HepG2 (cell line): ENCODE data around the gene SUN5. TPM values are rescaled to one million over a fixed set of nuclear protein-coding genes. Genes with fewer than 3 reads are reported as not detected.
A peak's percentile ranks its signal among the peaks of the same experiment; 100 is the strongest.

ENCODE experiments used
- HNRNPL ChIP-seq: fragments of 200-400 bp; formaldehyde crosslinking; IDR thresholded peaks from 2 replicates; pipeline ENCODE4 v1.6.1; 2017; ENCODE audit warnings: mild to moderate bottlenecking, low read depth, low read length
- MXI1 ChIP-seq: IDR thresholded peaks from 3 replicates; pipeline ENCODE4 v1.6.1; 2012; ENCODE audit warnings: low read depth, low read length, inconsistent platforms, borderline replicate concordance
- NONO ChIP-seq, 2 experiments: fragments of 450-650 bp in 1 of 2; sonication (generic) in 1 of 2; formaldehyde crosslinking in 1 of 2; IDR thresholded peaks in 1 of 2; conservative IDR thresholded peaks in 1 of 2; 2 replicates each; pipeline versions ENCODE4 v1.6.1 to v1.8.0; 2017 to 2022; ENCODE audit warnings: mild to moderate bottlenecking in 1 of 2, missing genetic modification reagents in 1 of 2, moderate library complexity in 1 of 2
- RFX5 ChIP-seq: IDR thresholded peaks from 2 replicates; pipeline ENCODE4 v1.6.1; 2011; ENCODE audit warnings: low read depth, low read length, improper control_type of control experiment
- SKI ChIP-seq: fragments of 450-650 bp; IDR thresholded peaks from one replicate; pipeline ENCODE4 v1.6.1; 2018; ENCODE audit warnings: mild to moderate bottlenecking; ENCODE audit not compliant: partially characterized antibody
- ZNF367 ChIP-seq: sonication (generic); formaldehyde crosslinking; IDR thresholded peaks from 2 replicates; pipeline ENCODE4 v1.4.0; 2020; ENCODE audit warnings: missing genetic modification reagents, borderline replicate concordance
- ZNF687 ChIP-seq: sonication (generic); formaldehyde crosslinking; IDR thresholded peaks from 2 replicates; pipeline ENCODE4 v1.5.1; 2020; ENCODE audit warnings: mild to moderate bottlenecking, missing genetic modification reagents, moderate library complexity
- ZNF737 ChIP-seq: sonication (generic); formaldehyde crosslinking; IDR thresholded peaks from 2 replicates; pipeline ENCODE4 v1.5.0; 2020; ENCODE audit warnings: missing genetic modification reagents, mild to moderate bottlenecking, borderline replicate concordance
- ZNF781 ChIP-seq: sonication (generic); formaldehyde crosslinking; IDR thresholded peaks from 2 replicates; pipeline ENCODE4 v1.5.1; 2020; ENCODE audit warnings: borderline replicate concordance, mild to moderate bottlenecking, missing genetic modification reagents; ENCODE audit errors: not compliant biosample characterization
- ZNF782 ChIP-seq: sonication (generic); formaldehyde crosslinking; IDR thresholded peaks from 2 replicates; pipeline ENCODE4 v1.4.0; 2020; ENCODE audit warnings: missing genetic modification reagents, mild to moderate bottlenecking, borderline replicate concordance
- ZNF878 ChIP-seq: sonication (generic); formaldehyde crosslinking; IDR thresholded peaks from 2 replicates; pipeline ENCODE4 v1.8.1; 2023; ENCODE audit warnings: mild to moderate bottlenecking, missing genetic modification reagents, moderate library complexity
- polyA plus RNA-seq, 8 experiments: library from polyadenylated mRNA; depleted of rRNA in 3 of 8; stranded (reverse) in 7 of 8; unstranded in 1 of 8; fragments of >200 nt; fragmentation: Illumina TruSeq in 4 of 8; extraction: Trizol in 4 of 8; gene quantifications; 2 replicates each; pipeline versions ENCODE4 v1.2.1 to v1.2.3, GENCODE V29; 2011 to 2016; ENCODE audit warnings: low read depth in 4 of 8, missing spikeins in 1 of 8, mixed read lengths in 1 of 8; ENCODE audit not compliant: insufficient read depth in 1 of 8
- total RNA-seq, 5 experiments: library from RNA; depleted of rRNA; stranded (reverse); fragments of >200 nt; fragmentation: Illumina TruSeq; extraction: Trizol; gene quantifications; 2 replicates each; pipeline ENCODE4 v1.2.3, GENCODE V29; 2016; ENCODE audit warnings: low read depth in 1 of 5
- TF ChIP-seq, protein P1 (sequence below): sonication (generic); formaldehyde crosslinking; IDR thresholded peaks from 2 replicates; pipeline ENCODE4 v1.4.0; 2020; ENCODE audit warnings: missing genetic modification reagents, borderline replicate concordance
- TF ChIP-seq, protein P2 (sequence below): sonication (generic); formaldehyde crosslinking; IDR thresholded peaks from 2 replicates; pipeline ENCODE4 v1.4.0; 2020; ENCODE audit warnings: mild to moderate bottlenecking, missing genetic modification reagents

SUN5 gene
- total and polyA plus RNA-seq, 2 of the 13 experiments (the other 11 are each of a cell fraction or from before 2014, with no cell fraction given), result not detected

GRCh38 chr20:33016581-33017109 is 12.4 kb upstream of the SUN5 start (continued):
- no peak for TF ChIP-seq ZNF782 (CRISPR knock-in tag)
- TF ChIP-seq ZNF781 (CRISPR knock-in tag), result no peak
- no peak for TF ChIP-seq SKI
- TF ChIP-seq, protein P1, sequence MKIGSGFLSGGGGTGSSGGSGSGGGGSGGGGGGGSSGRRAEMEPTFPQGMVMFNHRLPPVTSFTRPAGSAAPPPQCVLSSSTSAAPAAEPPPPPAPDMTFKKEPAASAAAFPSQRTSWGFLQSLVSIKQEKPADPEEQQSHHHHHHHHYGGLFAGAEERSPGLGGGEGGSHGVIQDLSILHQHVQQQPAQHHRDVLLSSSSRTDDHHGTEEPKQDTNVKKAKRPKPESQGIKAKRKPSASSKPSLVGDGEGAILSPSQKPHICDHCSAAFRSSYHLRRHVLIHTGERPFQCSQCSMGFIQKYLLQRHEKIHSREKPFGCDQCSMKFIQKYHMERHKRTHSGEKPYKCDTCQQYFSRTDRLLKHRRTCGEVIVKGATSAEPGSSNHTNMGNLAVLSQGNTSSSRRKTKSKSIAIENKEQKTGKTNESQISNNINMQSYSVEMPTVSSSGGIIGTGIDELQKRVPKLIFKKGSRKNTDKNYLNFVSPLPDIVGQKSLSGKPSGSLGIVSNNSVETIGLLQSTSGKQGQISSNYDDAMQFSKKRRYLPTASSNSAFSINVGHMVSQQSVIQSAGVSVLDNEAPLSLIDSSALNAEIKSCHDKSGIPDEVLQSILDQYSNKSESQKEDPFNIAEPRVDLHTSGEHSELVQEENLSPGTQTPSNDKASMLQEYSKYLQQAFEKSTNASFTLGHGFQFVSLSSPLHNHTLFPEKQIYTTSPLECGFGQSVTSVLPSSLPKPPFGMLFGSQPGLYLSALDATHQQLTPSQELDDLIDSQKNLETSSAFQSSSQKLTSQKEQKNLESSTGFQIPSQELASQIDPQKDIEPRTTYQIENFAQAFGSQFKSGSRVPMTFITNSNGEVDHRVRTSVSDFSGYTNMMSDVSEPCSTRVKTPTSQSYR (CRISPR knock-in tag), result no peak
- TF ChIP-seq RFX5, result no peak
- no peak for TF ChIP-seq ZNF367 (CRISPR knock-in tag)
- no peak for TF ChIP-seq ZNF878 (CRISPR knock-in tag)
- no peak for TF ChIP-seq NONO (IDR thresholded peaks at IDR 0.05)
- TF ChIP-seq NONO (CRISPR knock-in tag; conservative IDR thresholded peaks at IDR 0.05), result peak; percentile 33; the same call in 1 of the 2 replicates
- TF ChIP-seq MXI1, result no peak
- peak; percentile 27 for TF ChIP-seq ZNF687 (CRISPR knock-in tag)
- TF ChIP-seq, protein P2, sequence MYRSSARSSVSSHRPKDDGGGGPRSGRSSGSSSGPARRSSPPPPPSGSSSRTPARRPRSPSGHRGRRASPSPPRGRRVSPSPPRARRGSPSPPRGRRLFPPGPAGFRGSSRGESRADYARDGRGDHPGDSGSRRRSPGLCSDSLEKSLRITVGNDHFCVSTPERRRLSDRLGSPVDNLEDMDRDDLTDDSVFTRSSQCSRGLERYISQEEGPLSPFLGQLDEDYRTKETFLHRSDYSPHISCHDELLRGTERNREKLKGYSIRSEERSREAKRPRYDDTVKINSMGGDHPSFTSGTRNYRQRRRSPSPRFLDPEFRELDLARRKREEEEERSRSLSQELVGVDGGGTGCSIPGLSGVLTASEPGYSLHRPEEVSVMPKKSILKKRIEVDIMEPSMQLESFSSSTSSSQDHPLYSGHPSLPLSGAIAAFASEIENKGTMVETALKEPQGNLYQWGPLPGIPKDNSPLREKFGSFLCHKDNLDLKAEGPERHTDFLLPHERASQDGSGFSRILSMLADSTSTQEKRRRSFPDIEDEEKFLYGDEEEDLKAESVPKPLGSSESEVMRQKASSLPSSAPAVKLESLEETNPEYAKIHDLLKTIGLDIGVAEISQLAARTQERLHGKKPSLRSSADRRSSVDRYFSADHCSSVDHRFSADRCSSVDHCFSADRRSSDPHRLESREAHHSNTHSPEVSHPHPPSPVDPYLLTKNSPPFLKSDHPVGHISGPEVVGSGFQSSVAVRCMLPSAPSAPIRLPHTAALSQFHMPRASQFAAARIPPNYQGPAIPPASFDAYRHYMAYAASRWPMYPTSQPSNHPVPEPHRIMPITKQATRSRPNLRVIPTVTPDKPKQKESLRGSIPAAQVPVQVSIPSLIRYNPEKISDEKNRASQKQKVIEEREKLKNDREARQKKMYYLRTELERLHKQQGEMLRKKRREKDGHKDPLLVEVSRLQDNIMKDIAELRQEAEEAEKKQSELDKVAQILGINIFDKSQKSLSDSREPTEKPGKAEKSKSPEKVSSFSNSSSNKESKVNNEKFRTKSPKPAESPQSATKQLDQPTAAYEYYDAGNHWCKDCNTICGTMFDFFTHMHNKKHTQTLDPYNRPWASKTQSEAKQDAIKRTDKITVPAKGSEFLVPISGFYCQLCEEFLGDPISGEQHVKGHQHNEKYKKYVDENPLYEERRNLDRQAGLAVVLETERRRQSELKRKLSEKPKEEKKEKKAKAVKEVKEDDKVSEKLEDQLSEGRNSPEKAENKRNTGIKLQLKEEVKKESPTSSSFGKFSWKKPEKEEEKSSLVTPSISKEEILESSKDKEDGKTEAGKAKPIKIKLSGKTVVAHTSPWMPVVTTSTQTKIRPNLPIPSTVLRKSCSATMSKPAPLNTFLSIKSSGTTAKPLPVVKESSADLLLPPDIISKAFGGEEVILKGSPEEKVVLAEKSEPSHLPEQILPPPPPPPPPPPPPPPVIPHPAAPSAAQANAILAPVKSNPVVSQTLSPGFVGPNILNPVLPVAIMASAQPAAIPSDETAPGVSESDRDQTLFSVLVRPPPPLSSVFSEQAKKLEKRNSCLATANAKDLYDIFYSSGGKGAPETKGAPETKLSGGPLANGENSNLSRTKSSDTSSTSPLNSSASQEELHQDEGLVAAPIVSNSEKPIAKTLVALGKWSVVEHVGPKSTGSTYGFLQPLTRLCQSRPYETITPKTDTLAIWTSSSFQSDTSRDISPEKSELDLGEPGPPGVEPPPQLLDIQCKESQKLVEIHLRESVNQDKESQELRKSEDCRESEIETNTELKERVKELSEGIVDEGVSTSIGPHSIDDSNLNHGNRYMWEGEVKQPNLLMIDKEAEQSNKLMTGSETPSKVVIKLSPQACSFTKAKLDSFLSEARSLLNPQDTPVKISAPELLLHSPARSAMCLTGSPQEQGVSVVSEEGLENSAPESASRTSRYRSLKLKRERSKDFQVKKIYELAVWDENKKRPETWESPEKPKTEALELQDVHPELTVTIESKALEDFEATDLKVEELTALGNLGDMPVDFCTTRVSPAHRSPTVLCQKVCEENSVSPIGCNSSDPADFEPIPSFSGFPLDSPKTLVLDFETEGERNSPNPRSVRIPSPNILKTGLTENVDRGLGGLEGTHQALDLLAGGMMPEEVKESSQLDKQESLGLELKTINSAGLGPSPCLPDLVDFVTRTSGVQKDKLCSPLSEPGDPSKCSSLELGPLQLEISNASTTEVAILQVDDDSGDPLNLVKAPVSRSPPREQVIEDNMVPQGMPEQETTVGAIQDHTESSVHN (CRISPR knock-in tag), result no peak
- TF ChIP-seq ZNF737 (CRISPR knock-in tag), result no peak
- TF ChIP-seq HNRNPL, result peak; percentile 43; the same call in 1 of the 2 replicates
